Esophagus squamous epithelium (tissue), 5 donors: ENCODE measurements around the gene FRYL. TPM values are rescaled to one million over a fixed set of nuclear protein-coding genes. Genes with fewer than 3 reads are reported as not detected.

ENCODE experiments used
- DNase-seq: peaks from one replicate; lab custom pipeline; 2025; lab: John Stamatoyannopoulos, UW
- H3K27ac ChIP-seq, 4 donors: fragments of 200-600 bp; sonication (generic); one replicate each; pipeline ENCODE4 v1.5.1; 2016 to 2019; ENCODE audit warnings: mild to moderate bottlenecking in 1 of 4
- H3K27me3 ChIP-seq, 4 donors: fragments of 200-600 bp; sonication (generic); 1 replicate in 3 of 4; 2 replicates in 1 of 4; pipeline versions ENCODE4 v1.5.1 to v1.6.0; 2017 to 2021; ENCODE audit warnings: antibody characterized with exemption in 1 of 4
- H3K36me3 ChIP-seq, 3 donors: fragments of 200-600 bp; sonication (generic); one replicate each; pipeline ENCODE4 v1.5.1; 2016 to 2019
- H3K4me1 ChIP-seq, 3 donors: fragments of 200-600 bp; sonication (generic); one replicate each; pipeline ENCODE4 v1.5.1; 2017 to 2019
- H3K4me3 ChIP-seq, 4 donors: fragments of 200-600 bp; sonication (generic); 1 replicate in 3 of 4; 2 replicates in 1 of 4; pipeline ENCODE4 v1.5.1; 2016 to 2019; ENCODE audit warnings: mild to moderate bottlenecking in 2 of 4, moderate library complexity in 1 of 4
- H3K9me3 ChIP-seq, 3 donors: fragments of 200-600 bp; sonication (generic); one replicate each; pipeline ENCODE4 v1.5.1; 2016 to 2019
- POLR2A ChIP-seq, 4 donors: fragments of 450-650 bp; IDR thresholded peaks; one replicate each; pipeline ENCODE4 v1.6.1; 2017; ENCODE audit warnings: antibody characterized with exemption in 4 of 4, mild to moderate bottlenecking in 4 of 4, moderate library complexity in 3 of 4
- WGBS, 2 donors: methylation state at CpG; one replicate each; pipeline ENCODE4 v1.1.5; 2018; 5-methylcytosine and 5-hydroxymethylcytosine counted together
- intact Hi-C: fragments of 100-400 bp; cut with DNase I; formaldehyde crosslinking; loops from one replicate; pipeline ENCODE4 v1.15.0; 2022
- total RNA-seq, 4 donors: library from RNA; depleted of rRNA; stranded (reverse); fragments of >200 nt; gene quantifications; one replicate each; pipeline ENCODE4 v1.1.0, GENCODE V29; 2016
- TF ChIP-seq, protein P1 (sequence below), 6 experiments: fragments of 450-650 bp in 4 of 6; fragments of 200-600 bp in 2 of 6; sonication (generic) in 2 of 6; IDR thresholded peaks; one replicate each; pipeline ENCODE4 v1.5.1; 2016 to 2019; ENCODE audit warnings: antibody characterized with exemption in 6 of 6, mild to moderate bottlenecking in 4 of 6, moderate library complexity in 4 of 6
- donor health status: DM: yes; HTN: yes; CAD: no.

The FRYL gene
- total RNA-seq, 4 donors from 2014 or later = 26.1 to 69.6 (median 38.1) TPM

DNA sequence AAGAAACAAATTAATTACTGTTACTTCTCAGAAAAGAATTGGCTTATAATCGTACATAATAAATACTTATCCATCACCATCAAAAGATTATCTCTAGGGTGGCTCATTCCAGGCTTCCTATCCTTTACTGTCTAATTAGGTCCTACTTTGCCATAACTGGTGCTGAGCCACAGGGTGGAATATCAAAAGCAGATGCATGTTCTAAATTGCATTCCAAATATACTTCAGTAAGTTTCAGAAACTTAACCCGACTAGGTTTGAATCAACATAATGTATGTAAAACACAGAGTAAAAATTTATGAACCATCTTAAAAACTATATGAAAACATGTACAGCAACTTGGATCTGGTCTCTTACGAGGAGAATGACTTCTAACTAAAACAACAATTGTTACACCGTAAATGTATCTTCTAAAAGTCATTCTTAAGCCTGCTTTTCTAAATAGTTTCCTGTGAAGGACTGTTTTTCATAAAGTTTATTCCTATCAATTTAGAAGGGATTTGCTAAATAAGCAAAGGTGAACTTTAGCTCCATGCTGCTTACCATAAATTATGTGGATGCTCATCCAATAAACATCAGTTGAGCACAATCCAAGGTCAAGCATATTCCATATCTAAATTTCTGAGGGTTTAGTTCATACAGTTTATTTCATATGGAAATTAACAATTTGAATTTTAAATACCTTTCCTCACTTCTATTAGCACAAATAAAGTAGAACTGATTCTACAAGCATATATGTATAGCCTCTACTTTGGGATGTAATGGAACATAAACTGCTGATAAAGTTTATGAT, 276.6 kb downstream of the FRYL start:
- 64 to 65% methylated on average over 4 of the region's 4 CpGs for WGBS, 2 donors
- no peak overlapping the region for H3K4me3 ChIP-seq
- H3K9me3 ChIP-seq = no peaks in the 10 kb centered on the region
- H3K4me1 ChIP-seq = no peaks in the 10 kb centered on the region
- peaks cover 0 to 93% (median 0%) of the 10 kb centered on the region in 3 donors for H3K36me3 ChIP-seq
- TF ChIP-seq POLR2A (IDR thresholded peaks at IDR 0.05) = no peak
- no peak for DNase-seq
- no peaks in the 10 kb centered on the region for H3K27me3 ChIP-seq
- intact Hi-C loops = no loop called here
- H3K27ac ChIP-seq = no peak overlapping the region

DNA sequence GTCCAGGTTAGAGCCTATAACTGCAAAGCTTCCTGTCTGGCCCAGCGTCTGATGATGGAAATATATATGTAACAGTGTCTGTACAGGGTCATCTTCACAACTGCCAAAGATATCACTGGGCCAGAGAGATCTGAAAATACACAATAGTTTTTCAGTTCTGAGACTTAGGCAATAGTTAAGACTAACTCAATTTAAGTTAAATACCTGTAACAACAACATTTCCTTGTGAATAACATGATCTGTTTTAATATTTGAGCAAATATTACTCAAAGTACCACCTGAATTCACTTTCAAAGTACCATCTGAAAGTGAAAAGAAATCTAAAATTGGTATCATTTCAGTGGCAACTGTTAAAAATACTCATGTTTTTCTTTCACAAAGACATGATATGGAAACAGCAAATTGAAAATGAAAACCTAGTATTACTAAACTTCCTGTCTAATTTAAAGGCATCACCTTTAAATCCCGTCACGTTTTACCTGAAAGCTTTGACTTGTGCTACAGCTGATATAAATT, 280.5 kb downstream of the FRYL start:
- intact Hi-C loops = no loop called here
- H3K27me3 ChIP-seq = no peaks in the 10 kb centered on the region
- H3K36me3 ChIP-seq = peaks cover 0 to 63% (median 0%) of the 10 kb centered on the region in 3 donors
- no peak overlapping the region for H3K27ac ChIP-seq
- no peak for DNase-seq
- WGBS, 2 donors = 79 to 83% methylated on average over 3 of the region's 3 CpGs
- no peaks in the 10 kb centered on the region for H3K4me1 ChIP-seq
- TF ChIP-seq, protein P1, sequence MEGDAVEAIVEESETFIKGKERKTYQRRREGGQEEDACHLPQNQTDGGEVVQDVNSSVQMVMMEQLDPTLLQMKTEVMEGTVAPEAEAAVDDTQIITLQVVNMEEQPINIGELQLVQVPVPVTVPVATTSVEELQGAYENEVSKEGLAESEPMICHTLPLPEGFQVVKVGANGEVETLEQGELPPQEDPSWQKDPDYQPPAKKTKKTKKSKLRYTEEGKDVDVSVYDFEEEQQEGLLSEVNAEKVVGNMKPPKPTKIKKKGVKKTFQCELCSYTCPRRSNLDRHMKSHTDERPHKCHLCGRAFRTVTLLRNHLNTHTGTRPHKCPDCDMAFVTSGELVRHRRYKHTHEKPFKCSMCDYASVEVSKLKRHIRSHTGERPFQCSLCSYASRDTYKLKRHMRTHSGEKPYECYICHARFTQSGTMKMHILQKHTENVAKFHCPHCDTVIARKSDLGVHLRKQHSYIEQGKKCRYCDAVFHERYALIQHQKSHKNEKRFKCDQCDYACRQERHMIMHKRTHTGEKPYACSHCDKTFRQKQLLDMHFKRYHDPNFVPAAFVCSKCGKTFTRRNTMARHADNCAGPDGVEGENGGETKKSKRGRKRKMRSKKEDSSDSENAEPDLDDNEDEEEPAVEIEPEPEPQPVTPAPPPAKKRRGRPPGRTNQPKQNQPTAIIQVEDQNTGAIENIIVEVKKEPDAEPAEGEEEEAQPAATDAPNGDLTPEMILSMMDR (IDR thresholded peaks at IDR 0.05) = no peak
- TF ChIP-seq POLR2A (IDR thresholded peaks at IDR 0.05) = no peak
- no peak overlapping the region for H3K4me3 ChIP-seq
- no peaks in the 10 kb centered on the region for H3K9me3 ChIP-seq

DNA sequence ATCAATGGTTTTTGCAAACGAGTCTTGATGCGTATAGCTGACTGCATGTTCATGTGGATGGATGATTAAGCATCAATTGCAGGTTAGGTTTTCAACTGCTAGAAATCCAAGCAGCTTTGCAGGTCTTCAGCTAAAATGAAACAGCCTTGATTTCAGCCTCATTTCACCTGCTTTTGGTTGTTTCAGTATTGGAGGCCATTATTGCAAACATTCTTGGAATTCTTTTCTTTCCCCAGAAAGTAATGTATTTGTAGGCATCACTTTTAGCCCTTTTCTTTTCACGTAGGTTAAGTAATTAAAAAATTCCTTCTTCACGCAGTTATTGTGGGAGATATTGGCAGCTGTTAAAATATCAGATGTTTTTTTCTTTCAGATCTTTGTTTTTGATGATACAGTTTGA, 281.2 kb downstream of the FRYL start:
- Histone ChIP-seq H3K27me3 (no peaks in the 10 kb centered on the region), H3K36me3 (peaks cover 0 to 56% (median 0%) of the 10 kb centered on the region in 3 donors), H3K27ac (no peak overlapping the region), H3K4me1 (no peaks in the 10 kb centered on the region), H3K9me3 (no peaks in the 10 kb centered on the region), H3K4me3 (no peak overlapping the region)
- intact Hi-C loops = no loop called here
- 92 to 95% methylated on average over 4 of the region's 4 CpGs for WGBS, 2 donors
- no peak for DNase-seq
- no peak for TF ChIP-seq POLR2A (IDR thresholded peaks at IDR 0.05)
- TF ChIP-seq, protein P1 (IDR thresholded peaks at IDR 0.05) = no peak

DNA sequence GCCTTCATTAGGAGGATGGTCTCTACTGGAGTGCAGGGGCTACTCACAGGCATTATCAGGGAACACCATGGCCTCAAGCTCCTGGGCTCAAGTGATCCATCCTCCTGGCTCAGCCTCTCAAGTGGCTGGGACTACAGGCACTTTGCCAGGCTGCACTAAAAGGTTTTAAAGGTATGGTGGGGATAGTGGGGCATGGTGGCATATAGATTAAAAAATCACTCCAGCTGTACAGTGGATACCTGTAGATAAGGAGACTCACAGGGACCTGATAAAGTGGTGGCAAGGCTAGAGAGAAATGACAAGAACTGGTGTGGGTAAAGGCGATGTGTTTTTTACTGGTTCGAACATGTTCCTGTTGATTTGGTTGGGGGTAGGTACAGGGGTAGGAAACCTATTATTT, 284.1 kb downstream of the FRYL start:
- no peak for DNase-seq
- WGBS, 2 donors = 92 to 97% methylated on average over 2 of the region's 2 CpGs
- Histone ChIP-seq H3K4me1 (peaks cover 0 to 3% (median under 1%) of the 10 kb centered on the region in 3 donors), H3K9me3 (no peaks in the 10 kb centered on the region), H3K36me3 (peaks cover 0 to 32% (median 0%) of the 10 kb centered on the region in 3 donors), H3K27me3 (peaks cover 0 to 16% (median under 1%) of the 10 kb centered on the region in 4 donors), H3K27ac (no peak overlapping the region), H3K4me3 (no peak overlapping the region)
- intact Hi-C loops = no loop called here
- TF ChIP-seq, protein P1 (IDR thresholded peaks at IDR 0.05) = no peak
- no peak for TF ChIP-seq POLR2A (IDR thresholded peaks at IDR 0.05)

DNA sequence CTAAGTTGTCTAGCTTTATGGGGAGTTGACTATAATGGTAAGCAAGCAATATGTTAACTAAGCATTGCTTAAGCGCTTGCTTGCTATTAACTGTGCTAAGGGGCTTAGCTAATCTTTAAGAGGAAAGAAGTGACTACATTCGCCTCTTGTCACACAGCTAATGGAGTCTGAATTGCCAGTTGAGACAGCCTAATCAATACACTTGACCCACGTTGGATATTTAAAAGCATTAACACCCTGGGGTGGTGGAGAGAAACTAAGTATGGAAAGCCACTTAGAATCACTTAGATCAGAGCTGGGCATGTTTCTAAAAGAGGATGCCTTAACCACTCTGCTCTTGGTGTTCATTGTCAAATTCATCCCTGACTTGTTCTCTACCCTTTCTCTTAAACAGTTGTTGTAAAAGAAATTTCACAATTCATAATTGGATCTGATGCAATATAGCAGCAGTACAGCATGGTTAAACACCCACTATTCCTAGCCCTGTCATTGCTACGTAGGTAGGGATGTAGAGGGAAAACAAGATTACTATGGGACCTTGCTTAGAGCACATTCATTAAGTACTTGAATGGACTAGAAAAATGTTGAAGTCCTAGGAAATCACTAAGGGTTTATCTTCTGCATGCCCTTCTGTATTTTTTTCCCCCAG, 286.5 kb downstream of the FRYL start:
- H3K9me3 ChIP-seq = no peaks in the 10 kb centered on the region
- TF ChIP-seq, protein P1 (IDR thresholded peaks at IDR 0.05) = no peak
- no peak for TF ChIP-seq POLR2A (IDR thresholded peaks at IDR 0.05)
- DNase-seq = no peak
- WGBS, 2 donors = 73 to 74% methylated on average over 4 of the region's 4 CpGs
- H3K4me1 ChIP-seq = peaks cover 0 to 17% (median 12%) of the 10 kb centered on the region in 3 donors
- intact Hi-C loops = no loop called here
- H3K27ac ChIP-seq = no peak overlapping the region
- peaks cover 0 to 8% (median 0%) of the 10 kb centered on the region in 3 donors for H3K36me3 ChIP-seq
- peaks cover 0 to 40% (median 4%) of the 10 kb centered on the region in 4 donors for H3K27me3 ChIP-seq
- no peak overlapping the region for H3K4me3 ChIP-seq
